ENCODE measurements around the gene CHST11.

The CHST11 gene

DNA sequence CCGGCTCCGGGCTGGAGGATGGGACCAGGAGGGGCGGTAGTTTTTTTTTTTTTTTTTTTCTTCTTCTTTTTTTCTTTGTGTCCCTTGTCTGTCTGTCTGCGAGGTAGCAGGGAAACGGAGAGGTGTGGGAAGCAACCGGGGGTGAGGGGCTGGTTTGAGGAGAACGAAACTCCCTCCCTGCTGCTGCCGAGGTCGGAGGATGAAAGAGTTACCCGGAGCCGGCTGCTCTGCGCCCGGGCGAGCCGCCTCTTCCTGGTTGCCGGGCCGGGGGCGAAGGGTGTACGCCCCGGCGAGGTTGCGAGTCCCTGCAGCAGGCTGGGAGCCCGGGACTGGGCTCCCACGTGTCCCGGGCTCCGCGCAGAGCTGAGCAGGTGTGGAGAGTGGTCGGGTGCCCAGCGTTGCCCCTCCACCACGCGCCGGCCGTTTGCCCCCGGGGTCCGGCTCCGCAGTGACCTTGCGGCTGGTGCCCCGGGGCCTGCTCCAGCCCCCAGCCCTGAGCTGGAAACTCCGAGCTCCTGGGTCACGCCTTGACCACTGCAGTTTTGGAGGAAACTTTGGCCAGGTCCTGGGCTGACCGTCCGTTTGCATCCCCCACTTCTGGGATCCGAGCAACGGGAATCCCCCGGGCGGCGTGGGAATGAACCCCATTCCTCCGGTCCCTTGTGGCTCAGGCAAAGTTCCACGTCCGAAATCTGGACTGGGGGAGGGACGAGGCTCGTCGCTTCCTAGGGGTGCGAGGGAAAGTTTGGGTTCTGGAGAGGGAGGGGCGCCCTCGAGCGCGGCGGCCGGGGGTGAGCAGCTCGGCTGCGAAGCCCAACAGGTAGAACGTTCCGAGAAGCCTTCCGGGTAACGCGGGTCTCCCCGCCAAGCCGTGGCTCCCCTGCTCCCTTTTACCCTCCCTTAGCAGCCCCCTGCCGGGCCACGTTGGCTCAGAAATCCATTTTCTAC is 1.3 kb downstream of the CHST11 start:
- intact Hi-C loops (cut with DNase I) = no loop called here
- DNase-seq = peak in 34 of 42 donors; percentile 14 to 66 (median 36)

DNA sequence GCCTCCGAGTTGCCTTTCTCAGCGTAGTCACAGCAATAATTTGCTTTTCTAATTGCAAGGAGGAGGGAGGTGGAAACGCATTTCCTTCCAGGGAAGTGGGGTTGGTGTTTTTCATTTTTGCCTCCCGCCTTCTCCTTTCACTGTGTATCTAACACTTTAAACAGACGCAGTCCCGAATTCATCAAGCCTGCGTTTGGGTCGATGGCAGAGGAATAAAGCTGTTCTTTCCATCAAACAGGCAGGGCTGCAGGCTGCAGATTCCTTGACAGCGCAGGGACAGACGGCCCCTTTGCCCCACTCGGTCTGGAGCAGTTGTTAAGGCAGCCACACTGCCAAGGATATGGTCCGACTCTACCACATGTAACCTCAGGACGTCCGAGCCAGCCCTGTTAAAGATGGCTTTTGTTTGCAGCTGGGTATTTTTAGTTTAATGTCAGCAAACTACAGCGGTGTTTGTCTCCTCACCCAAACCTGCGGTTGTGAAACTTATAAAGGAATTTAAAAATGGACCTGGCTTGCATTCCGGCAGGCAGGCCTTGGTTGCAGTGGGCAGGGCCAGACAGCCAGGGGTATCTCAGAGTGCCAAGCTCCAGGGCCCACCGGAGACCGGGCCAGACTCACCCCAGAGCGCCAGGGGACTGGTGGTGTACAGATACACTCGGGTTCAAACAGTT is 2.1 kb downstream of the CHST11 start:
- peak in 22 of 42 donors; percentile 8 to 52 (median 28) for DNase-seq
- intact Hi-C loops (cut with DNase I) = no loop called here

DNA sequence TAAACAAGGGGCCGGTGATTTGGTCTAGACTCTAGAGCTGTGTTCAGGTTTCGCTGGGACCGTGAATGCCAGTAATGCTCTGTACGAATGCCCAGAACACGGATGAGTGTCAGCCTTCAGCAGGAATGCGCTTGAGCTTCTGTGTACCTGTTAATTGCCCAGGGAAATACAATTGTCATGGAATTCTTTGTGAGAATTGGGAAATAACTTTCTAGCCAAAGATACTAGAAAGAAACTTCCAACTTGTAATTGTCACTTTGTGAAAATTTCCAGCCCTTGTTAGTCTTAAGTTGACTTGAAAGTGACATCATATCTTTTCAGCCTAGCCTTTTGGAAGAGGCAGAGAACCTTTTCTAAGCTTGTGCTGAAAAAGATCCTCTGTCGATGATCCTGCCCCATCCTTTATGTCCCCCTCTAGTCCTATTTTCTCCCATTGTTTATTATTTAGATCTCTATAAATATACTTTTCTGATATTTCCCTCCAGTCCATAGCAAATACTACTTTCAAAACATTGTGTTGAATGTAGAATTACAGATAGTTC is 2.7 kb downstream of the CHST11 start:
- intact Hi-C loops (cut with DNase I) = no loop called here
- peak in 3 of 42 donors; percentile 23 to 47 (median 42) for DNase-seq

DNA sequence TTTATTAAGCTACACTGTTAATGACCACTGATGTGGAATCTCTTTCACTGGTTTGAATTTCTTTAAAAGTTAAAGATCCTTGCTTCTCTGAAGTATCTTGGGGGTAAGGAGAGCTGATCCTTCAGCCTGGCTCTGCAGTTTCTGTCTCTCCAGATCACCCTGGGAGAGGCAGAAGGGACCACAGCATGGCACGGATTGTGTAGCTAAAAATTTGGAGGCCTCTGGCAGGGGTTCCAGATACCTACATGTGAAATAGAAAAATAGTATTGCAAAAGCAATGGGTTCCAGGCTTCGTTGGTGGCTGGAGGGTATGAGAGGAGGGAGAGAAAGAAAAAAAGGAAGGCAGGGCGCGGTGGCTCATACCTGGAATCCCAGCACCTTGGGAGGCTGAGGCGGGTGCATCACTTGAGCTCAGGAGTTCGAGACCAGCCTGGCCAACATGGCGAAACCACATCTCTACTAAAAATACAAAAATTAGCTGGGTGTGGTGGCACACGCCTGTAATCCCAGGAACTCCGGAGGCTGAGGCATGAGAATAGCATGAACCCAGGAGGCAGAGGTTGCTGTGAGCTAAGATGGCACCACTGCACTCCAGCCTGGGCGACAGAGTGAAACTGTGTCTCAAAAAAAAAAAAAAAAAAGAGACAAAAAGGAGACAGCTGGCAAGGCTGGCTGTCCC is 3.4 kb downstream of the CHST11 start:
- intact Hi-C loops (cut with DNase I) = loop anchor here (10.0 kb wide), 1 partner anchor 415 kb away; no protein-coding TSS in a partner anchor
- no peak for DNase-seq

DNA sequence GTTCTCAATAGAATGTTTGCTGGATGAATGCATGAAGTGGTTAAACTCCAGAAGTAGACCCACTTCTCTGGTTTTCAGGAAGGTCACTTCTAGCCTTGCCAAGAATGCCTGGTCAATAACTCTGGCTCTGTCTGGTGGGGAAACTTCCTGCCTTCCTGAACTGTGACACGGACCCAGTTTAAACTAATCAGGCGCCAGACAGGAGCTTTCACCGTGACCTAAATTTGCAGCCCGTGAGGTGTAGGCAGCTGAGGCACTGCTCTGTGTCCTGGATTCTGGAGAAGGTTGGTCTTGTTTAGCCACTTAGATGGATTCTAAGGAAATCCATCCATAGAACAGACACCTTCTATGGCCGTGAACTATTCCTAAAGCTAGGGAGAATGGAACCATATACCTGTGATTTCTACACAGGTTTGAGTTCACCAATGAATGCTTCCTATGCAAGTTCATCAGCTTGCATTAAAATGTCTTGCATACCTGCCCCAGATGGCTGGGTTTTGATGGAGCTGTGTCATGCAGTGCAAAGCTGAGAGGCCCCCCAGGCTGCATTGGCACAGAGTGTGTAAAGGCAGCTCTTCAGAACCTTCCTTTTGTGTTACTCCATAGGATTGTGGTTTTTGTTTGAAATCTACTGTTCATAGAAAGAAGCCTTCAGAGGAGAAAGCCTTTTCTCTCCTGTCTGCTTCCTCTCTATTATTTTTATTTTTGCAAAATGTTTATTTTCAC is 4.4 kb downstream of the CHST11 start:
- no peak for DNase-seq
- intact Hi-C loops (cut with DNase I) = loop anchor here (10.0 kb wide), 1 partner anchor 414 kb away; no protein-coding TSS in a partner anchor

DNA sequence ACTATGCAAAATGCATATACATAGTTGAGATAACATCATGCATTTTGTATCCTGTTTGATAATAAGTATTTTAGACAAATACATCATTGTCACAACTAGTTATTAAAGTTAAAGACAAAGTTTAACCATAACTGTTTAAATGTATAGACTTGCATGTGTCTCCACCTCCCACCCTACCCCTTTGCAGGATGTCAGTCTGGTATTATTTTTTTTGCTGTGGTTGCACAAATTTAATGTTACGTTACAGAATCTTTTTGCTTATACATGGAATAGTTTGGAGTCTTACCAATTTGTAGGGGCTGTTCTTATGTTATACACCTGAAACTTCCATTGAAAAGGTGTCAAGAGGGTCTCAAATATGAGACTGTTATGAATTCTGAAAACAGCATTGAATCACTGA is 5.6 kb downstream of the CHST11 start:
- intact Hi-C loops (cut with DNase I) = loop anchor here (10.0 kb wide), 1 partner anchor 412 kb away; no protein-coding TSS in a partner anchor
- DNase-seq = no peak

DNA sequence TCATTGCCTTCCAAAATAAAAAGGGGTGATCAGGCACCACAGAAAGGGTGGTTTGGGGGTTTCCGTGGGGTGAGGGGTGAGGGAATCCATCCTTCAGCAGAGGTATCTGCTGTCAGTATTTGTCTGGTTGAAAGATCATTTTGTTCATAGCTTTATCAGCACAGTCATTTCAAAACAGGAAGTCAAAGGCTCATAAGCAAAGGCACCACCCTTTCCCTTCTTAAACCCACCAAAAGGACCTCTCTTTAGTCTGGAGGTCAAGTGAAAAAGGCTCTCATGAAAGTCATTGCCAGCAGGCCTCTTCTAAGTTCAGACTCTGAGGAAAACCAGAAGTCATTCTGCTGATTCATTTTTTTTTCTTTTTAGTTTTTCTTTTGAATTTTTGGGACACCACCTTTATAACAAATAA is 6.2 kb downstream of the CHST11 start:
- no peak for DNase-seq
- intact Hi-C loops (cut with DNase I) = loop anchor here (10.0 kb wide), 1 partner anchor 412 kb away; no protein-coding TSS in a partner anchor

DNA sequence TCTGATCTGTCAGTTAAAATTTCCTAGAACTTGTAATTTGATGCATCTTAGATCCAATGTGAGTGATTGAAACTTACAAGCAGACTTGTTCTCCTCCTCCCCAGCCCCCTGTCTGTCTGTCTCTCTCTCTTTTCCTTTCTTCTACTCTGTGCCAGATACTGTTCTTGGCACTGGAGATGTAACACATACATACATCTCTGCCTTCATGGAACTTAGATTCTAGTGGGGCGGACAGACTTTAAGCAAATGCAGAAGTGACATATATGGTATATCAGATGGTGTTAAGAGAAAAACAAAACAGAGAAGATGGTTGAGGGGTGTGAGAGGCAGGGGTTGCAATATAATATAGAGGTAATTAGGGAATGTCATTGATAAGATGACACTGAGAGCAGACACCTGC is 6.6 kb downstream of the CHST11 start:
- no peak for DNase-seq

DNA sequence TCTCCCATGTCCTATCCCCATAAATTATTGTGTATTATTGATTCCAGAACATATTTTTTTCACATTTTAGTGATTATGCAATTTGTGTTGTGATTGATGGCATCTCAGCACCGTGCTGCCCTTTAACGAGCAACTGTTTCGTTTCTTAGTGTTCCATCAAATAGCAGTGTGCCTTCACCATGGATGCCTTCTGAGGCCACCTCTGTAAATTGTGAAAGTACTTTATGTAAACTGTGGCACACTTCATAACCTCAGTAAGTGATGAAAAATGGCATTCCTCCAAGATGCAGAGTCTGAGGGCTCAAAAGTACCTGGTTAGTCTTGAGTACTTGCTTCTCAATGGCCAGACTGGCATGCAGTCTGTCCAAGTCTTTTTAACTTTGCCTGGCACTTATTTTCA is 8.2 kb downstream of the CHST11 start:
- intact Hi-C loops (cut with DNase I) = loop anchor here (10.0 kb wide), 1 partner anchor 410 kb away; no protein-coding TSS in a partner anchor
- DNase-seq = no peak

More for the DNA sequence above, 6.6 kb downstream of the CHST11 start:
- intact Hi-C loops (cut with DNase I) = loop anchor here (10.0 kb wide), 1 partner anchor 411 kb away; no protein-coding TSS in a partner anchor

DNA sequence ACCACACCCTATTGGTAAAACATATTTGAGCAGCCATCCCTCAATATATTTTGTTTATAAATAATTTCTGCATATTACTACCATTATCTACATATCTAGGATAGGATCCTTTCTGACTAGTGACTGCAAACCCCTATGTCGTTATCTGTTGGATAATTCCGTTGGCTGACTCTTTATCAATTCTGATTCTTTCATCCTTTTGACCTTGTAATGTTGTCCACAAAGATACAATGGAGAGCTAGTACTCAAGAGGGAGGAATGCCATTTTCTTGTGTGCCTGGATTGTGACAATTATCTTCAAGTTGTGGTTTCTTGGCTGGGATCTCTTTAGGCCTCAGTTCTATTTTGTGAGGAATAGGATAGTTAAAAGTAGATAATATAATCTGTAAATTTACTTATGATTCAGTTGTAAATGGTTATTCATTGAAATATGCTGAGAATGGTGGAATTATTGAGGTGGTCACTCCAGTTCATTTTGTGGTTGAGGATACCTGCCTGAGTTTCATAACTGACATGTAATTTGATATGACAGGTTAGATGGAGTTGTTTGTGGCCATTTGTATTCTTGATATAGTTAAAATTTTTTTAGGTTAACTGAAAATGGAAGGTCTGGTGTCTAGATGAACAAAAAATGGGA is 10.1 kb downstream of the CHST11 start:
- intact Hi-C loops (cut with DNase I) = loop anchor here (10.0 kb wide), 1 partner anchor 408 kb away; no protein-coding TSS in a partner anchor
- DNase-seq = no peak

DNA sequence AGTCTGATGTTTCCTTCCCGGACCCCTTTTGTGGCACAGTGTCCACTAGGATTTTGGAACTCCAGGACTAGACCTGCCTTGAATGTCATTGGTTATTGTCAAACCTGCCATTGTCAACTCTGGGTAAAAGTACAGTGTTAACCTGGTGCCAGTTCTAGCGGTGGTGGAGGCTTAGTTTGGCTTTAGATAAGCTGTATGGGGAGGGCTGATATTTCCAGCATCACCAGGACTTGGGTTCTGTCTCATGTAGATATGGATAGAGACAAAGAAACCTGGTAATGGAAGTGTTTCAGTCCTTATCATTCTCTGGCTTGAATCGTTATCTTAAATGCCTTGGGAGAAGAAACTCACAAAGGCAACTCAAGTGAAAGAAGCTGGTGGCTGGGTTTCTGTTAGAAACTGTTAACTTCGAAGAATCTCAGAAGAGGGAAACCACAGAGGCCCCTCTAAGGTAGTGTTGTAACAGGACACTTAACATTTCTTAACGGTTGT is 10.6 kb downstream of the CHST11 start:
- intact Hi-C loops (cut with DNase I) = loop anchor here (10.0 kb wide), 1 partner anchor 407 kb away; no protein-coding TSS in a partner anchor
- no peak for DNase-seq

DNA sequence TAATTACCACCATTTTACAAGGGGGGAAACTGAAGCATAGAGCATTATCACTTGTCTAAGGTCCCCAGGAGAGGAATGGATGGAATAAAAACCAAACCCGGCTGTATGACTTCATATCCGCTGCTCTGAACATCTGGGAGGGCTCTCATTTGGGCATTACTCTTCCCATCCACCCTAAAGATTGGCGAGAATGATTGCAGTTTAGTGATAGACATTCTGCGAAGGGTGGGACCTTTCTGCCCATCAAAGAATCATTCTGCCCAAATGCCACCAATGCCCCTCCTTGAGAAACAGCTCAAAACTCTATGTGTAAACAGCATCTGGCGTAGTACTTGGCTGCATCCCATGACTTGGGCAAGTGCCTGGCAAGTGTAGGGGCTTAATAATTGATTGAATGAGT is 11.6 kb downstream of the CHST11 start:
- no peak for DNase-seq
- intact Hi-C loops (cut with DNase I) = loop anchor here (10.0 kb wide), 1 partner anchor 406 kb away; no protein-coding TSS in a partner anchor

DNA sequence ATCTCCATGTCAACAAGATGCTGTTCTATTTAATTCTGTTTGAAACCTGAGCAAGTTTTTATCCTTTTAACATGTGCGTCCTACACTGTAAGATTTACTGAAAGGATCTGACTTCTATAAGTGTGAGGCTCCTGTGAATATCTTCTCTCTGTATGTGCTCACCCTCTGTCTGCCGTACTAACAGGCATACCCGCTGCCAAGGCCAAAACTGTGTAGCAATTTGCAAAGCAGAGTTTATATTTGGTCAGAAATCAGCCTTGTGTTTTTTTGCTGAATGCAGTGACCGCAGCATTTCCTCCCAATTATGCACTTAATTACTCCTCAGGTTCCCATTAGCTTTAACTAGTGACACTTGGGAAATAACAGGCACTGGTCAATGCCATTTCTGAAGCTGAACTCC is 12.3 kb downstream of the CHST11 start:
- no peak for DNase-seq

DNA sequence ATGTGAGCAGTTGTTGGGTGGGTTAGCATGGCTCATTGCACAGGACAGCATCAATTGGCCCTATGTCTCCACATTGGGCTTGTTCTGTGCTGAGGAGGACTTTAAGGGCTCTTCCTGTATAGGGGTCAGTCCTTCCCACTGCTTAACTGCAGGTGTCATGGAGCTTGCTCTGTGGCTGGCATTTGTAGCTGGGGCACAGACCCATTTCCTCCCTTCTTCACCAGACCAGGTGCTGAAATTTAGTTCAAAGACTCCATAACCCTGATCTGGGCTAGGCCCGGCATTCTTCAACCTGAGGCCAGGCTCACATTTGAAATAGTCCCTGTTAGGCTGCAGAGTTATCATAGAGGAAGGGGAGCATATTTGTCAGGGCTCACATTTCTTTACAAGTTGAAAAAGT is 12.8 kb downstream of the CHST11 start:
- intact Hi-C loops (cut with DNase I) = loop anchor here (10.0 kb wide), 1 partner anchor 405 kb away; no protein-coding TSS in a partner anchor

More for the DNA sequence above, 12.3 kb downstream of the CHST11 start:
- intact Hi-C loops (cut with DNase I) = loop anchor here (10.0 kb wide), 1 partner anchor 406 kb away; no protein-coding TSS in a partner anchor

DNA sequence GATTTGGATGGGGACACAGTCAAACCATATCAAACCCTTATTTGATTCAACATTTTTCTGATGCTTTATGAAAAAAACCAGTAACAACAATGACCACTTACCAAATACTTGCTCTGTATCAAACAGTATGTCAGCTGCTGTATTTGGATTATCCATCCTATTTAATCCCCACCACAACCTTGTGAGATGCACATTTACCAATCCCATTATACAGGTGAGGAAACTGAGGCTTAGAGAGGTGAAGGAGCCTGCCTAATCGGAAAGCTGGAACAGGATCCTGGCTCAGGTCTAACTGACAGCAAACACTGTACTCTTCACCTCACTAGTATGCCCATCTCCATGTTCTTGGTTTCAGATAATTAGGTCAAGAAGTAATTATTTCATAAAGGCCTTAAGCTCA is 13.8 kb downstream of the CHST11 start:
- intact Hi-C loops (cut with DNase I) = no loop called here
- no peak for DNase-seq

More for the DNA sequence above, 12.8 kb downstream of the CHST11 start:
- no peak for DNase-seq

DNA sequence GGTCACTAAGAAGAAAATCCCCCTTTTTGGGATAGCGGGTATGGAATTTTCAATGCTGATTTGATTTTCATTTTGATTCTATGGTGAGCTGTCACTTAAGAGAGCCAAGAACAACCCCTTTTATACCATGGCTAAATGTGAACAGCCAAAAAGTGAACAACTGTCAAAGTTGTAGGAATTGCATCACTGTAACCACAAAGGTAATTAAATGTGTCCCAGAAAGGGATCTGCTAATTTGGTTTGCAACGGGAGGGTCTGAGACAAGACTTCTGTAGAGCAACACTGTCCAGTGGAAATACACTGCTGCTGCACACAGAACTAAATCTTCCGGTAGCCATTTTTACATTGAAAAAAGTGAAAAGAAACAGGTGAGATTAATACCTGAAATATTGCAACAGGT is 14.6 kb downstream of the CHST11 start:
- intact Hi-C loops (cut with DNase I) = no loop called here

DNA sequence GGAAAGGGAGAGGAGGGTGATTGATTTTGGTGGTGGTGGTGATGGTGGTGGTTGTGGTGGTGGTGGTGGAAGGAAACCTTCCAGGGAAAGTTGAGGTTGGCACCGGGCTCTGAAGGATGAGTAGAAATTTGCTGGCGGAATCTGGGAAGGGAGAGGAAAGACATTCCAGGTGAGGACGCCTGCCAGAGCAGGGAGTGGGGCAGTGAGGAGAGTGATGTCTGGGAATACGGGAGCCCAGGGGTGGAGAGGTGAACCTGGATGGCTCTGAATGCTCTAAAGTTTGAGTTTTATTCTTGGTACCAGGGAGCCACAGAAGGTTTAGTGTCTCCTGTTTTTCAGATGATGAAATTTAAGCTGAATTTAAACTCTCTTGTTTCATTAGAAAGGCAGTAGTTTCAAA is 16.0 kb downstream of the CHST11 start:
- DNase-seq = no peak

More for the DNA sequence above, 14.6 kb downstream of the CHST11 start:
- no peak for DNase-seq

More for the DNA sequence above, 16.0 kb downstream of the CHST11 start:
- intact Hi-C loops (cut with DNase I) = no loop called here

Measured in head of caudate nucleus (tissue), 42 donors.